CD4-positive, alpha-beta T cell treated with Interleukin-10 for 1 hour (primary cell): ENCODE data around the gene ERBB4.
"Not testable (repeated sequence)": the region's sequence is repeated elsewhere in the genome, so short reads cannot be mapped to it uniquely, and the experiment has no call there.

Source experiments
- DNase-seq: peaks from one replicate; pipeline ENCODE4 v3.0.0-alpha.2; 2020

Gene ERBB4

DNA sequence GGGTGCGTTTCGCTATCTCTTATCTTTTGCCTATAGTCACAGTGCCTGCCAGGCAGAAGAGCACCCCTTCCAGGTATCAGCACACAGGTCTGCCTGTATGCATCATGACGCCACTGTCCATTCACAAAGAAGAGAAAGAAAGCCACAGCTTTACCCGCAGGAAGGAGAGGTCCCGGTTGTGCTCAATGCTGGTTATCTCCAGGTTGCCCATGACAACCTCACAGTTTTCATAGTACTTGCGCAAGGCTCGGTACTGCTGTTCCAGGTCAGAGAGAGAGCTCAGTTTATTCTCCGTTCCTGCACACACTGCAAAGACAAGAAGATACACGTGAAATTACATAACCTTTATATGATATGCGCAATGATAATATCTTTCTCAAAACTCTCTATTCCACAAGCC is 414.0 kb downstream of the ERBB4 start:
- DNase-seq = no peak

GRCh38 chr2:212119591-212119990 is 419.0 kb downstream of the ERBB4 start:
- DNase-seq = no peak

- no peak for DNase-seq
These were observed 420.7 kb downstream of the ERBB4 start for GRCh38 chr2:212117926-212118325.

DNA sequence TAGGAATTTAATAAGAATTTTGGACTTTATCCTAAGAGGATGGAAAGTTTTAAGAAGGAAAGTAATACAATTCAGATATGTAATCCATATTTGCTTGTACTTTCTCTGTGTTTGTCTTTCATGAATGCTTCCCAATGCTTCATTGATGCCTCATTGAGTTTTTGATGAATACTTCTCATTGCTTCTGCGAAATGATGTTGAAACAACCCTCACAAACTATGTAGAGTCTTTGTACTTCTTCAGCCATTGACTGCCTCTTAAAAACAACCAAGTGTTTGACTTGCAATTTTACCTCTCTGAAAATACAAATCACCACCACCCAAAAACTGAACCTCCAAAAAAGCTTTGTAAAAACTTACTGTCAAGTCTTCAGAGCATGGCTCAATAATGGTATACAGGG is 424.1 kb downstream of the ERBB4 start:
- no peak for DNase-seq

DNA sequence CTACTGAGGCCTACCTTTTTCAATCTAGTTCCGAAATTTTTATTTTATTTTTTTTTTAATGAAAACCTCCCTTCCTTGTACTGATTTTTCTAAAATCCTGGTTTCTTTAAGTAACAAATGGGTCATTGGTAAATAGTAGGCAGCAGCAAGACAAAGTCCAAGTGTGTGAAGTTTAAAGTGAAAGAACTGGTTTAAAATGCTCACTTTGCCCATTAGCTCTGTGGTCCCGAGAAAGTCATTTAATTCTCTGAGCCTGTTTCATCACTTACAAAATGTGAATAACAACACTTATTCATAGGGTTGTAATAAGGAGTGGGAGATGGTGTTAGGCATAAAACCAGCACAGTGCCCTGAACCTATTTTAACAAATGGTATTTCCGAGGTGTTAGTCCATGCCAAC is 426.2 kb downstream of the ERBB4 start:
- DNase-seq = no peak

- DNase-seq = no peak
These were observed 428.6 kb downstream of the ERBB4 start for GRCh38 chr2:212109792-212110680.

- DNase-seq = no peak
These were observed 429.4 kb downstream of the ERBB4 start for GRCh38 chr2:212109217-212109616.

DNA sequence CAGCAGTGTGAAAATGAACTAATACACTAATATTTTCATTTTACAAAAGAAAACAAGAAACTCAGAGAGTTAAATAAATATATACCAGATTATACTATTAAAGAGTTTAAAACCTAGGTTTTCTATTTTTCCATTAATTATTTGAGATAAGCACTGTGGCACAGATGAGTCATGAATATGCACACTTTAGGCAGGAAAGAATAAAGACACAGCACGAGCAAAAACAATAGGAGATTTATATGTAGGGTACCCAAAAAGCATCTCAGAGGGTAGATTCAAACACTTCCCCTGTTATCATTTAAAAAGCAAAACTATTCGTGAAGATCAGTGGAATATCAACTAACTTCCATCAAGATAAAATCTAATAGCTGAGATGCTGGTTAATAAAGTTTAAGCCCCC is 430.6 kb downstream of the ERBB4 start:
- DNase-seq = no peak

GRCh38 chr2:212107014-212107413 is 431.6 kb downstream of the ERBB4 start:
- no peak for DNase-seq

DNA sequence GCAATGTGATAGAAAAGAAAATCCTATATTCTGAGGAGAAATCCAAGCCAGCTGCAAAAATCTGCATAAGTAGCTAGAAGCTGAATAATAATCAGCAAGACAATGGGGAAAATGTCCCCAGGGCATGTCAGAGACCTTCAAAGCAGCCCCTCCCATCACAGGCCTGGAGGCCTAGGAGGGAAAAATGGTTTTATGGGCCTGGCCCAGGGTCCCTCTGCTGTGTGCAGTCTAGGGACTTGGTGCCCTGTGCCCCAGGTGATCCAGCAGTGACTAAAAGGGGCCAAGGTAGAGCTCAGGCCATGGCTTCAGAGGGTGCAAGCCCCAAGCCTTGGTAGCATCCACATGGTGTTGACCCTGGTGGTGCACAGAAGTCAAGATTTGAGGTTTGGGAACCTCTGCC is 432.1 kb downstream of the ERBB4 start:
- DNase-seq = not testable (repeated sequence)

GRCh38 chr2:212099658-212100057 is 438.9 kb downstream of the ERBB4 start:
- DNase-seq = no peak

GRCh38 chr2:212098966-212099365 is 439.6 kb downstream of the ERBB4 start:
- DNase-seq = no peak

DNA sequence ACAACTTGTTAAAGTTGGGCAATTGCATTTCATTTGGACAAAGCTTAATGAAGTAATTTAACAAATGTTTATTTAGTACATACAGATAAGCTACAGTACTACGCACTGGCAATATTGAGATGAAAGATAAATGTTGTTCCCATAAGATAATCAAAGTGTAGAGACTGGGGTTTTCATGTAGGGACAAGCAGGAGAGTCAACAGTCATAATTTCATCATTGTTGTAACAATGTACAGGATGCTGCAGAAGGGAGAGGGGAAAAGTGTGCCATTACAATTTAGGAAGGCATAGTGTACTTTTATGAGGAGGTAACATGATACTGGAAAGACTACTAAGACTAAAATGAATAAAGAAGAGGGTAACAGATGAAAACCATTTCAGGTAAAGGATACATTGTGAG is 441.6 kb downstream of the ERBB4 start:
- no peak for DNase-seq

- no peak for DNase-seq
These were observed 448.7 kb downstream of the ERBB4 start for GRCh38 chr2:212089873-212090272.

DNA sequence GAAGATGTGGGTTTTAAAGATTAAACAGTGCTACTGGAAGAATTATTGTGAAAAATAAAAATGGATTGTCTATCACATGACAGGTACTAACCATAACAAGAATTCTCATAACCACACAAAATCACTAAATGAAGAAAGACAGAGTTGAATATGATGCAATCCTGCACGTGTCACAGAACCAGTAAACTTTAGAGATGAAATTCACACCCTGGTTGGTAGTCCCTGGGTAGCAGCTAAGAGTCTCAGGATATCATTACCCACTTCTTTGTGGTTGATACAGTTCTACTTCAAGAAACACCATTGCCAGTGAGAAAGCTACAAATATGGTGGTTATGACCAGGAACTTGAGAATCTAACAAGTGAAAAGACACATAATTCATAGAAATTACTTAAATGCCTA is 450.2 kb downstream of the ERBB4 start:
- DNase-seq = no peak

DNA sequence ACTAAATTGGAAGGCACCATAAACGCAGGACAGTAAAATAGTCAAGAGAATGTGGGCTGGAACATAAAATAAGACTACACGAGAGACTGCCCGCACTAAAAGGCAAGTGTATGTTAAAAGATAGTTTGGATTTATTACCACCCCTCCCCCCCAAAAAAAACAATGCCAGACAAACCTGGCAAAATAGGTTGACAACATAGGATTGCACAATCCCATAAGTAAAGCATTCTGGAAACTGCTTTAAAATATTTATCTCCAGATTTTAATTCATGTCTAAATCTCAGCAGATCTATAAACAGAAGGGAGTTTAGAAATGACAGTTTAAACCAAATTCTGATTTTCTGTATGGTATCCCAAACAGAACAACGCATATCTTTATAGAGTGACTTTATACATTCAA is 455.1 kb downstream of the ERBB4 start:
- DNase-seq = no peak

GRCh38 chr2:212078103-212078502 is 460.5 kb downstream of the ERBB4 start:
- DNase-seq = no peak

DNA sequence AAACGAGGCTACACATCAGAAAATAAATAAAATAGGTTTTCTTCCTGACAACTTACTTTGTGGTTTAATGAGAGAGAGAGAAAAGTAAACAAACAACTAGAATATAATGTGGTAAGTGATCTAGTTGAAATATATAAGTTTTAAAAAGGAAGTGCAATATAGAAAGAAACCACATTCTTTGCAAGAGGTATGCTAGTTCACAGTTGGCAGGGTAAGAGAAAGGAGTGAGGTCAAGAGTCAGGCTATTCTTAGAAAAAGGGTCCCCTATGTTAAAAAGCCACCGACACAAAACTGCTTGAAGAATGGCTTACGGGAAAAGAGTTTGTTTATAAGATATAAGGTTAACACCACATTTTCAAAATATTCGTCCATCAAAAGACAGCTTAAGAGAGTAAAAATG is 462.1 kb downstream of the ERBB4 start:
- no peak for DNase-seq

GRCh38 chr2:212073360-212073759 is 465.2 kb downstream of the ERBB4 start:
- DNase-seq = no peak

DNA sequence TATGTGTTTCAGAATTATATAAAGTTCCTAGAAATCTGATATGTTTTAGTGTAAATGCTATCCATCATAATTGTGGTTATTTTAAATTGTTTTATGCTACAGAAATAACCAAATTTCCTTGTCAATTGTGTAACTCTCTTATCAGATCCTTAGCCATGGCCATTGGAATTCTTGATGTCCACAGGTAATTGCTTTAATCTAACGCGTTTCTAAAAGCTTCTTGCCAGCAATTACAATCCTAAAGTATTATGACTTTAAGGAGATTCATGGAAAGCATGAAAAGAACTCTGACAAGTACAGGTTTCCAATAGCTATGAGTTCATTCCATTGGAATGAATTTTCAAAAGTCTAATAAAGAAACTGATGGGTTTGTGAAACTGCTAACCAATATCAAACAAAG is 472.1 kb downstream of the ERBB4 start:
- no peak for DNase-seq

- DNase-seq = no peak
These were observed 474.3 kb downstream of the ERBB4 start for GRCh38 chr2:212064318-212064717.

GRCh38 chr2:212052412-212053159 is 486.0 kb downstream of the ERBB4 start:
- DNase-seq = no peak

- no peak for DNase-seq
These were observed 487.7 kb downstream of the ERBB4 start for GRCh38 chr2:212050871-212051270.

DNA sequence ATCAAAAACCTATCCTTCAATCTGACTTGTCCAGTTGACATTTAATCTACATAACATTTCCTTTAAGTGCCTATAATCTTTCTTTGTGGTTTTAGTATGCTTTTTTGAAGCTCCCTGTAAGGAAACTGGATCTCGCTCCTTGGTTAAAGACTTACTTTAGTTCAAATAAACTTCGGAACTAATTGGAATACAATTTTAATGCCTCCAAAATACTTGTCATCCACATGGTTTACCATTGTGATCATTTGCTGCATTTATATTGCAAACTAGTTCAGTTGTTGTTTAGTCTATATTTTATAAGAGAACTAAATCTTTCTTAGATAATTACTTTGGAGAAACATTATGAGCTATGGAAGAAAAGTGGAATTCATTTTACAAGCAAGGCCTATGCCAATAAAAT is 496.0 kb downstream of the ERBB4 start:
- DNase-seq = no peak
